Adipocyte (in vitro differentiated cells): ENCODE data around the gene KLHL35.
A peak's percentile ranks its signal among the peaks of the same experiment; 100 is the strongest.

Experiments used
- DNase-seq: peaks from one replicate; pipeline ENCODE4 v3.0.0-alpha.2; 2015; ENCODE audit warnings: low read depth
- H3K27me3 ChIP-seq: replicated peaks from 2 replicates; pipeline ENCODE4 v1.7.0; 2013; ENCODE audit warnings: mild to moderate bottlenecking, low read length, moderate library complexity; ENCODE audit not compliant: control insufficient read depth, insufficient read depth
- H3K36me3 ChIP-seq: 2 replicates; pipeline ENCODE4 v1.7.0; 2013; ENCODE audit warnings: low read length, mild to moderate bottlenecking, moderate library complexity; ENCODE audit not compliant: control insufficient read depth, insufficient read depth, severe bottlenecking
- H3K4me1 ChIP-seq: 2 replicates; pipeline ENCODE4 v1.7.0; 2013; ENCODE audit warnings: mild to moderate bottlenecking, low read length, moderate library complexity; ENCODE audit not compliant: control insufficient read depth, insufficient read depth
- H3K4me3 ChIP-seq: 2 replicates; pipeline ENCODE4 v1.7.0; 2013; ENCODE audit warnings: mild to moderate bottlenecking, low read length, moderate library complexity
- H3K9ac ChIP-seq: 2 replicates; pipeline ENCODE4 v1.7.0; 2013; ENCODE audit warnings: mild to moderate bottlenecking, low read length, moderate library complexity
- H3K9me3 ChIP-seq: 2 replicates; pipeline ENCODE4 v1.7.0; 2013; ENCODE audit warnings: mild to moderate bottlenecking, low read length, moderate library complexity; ENCODE audit not compliant: control insufficient read depth

The KLHL35 gene

DNA sequence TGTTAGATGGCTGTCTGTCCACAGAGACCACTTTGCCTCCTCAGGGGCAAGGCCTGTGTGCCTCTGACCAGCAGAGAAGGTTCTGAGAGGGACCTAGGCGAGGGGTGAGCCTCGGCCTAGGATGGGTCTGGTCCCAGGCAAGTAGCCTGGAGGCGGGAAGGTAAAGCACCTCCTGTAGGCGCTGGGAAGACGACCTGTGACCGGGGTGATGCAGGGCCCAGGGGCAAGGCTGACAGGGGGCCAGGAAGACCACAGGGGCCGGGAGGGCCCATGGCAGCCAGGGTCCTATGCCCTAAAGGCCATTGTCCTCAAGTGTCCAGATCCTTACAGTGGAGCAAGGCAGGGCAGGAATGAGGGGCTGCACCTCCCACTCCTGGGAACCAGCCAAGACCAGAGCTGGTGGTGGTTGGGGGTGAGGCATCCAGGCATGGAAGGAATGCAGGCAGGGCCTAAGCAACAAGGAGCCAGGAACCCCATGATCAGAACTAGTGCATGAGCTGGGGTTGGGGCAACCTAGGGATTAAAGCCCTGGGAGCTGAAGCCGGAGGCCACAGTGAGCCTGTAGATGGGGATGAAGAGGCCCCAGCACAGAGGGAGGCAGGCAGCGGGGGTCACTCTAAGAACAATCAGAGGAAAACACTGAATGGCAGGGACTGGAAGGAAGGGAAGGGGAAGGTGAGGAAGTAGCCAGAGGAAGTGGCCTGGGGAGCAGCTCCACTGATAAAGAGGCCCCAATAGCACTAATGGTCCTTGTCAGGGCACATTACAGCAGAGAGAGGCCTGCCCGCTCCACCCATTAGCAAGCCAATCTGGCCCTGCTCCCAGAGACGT lies 32.9 kb upstream of the KLHL35 start:
- no peak overlapping the region for H3K9ac ChIP-seq
- H3K36me3 ChIP-seq, result no peaks in the 10 kb centered on the region
- no peaks in the 10 kb centered on the region for H3K9me3 ChIP-seq
- DNase-seq, result peak; percentile 48
- no peaks in the 10 kb centered on the region for H3K27me3 ChIP-seq
- no peak overlapping the region for H3K4me3 ChIP-seq
- peaks cover 10% of the 10 kb centered on the region for H3K4me1 ChIP-seq

DNA sequence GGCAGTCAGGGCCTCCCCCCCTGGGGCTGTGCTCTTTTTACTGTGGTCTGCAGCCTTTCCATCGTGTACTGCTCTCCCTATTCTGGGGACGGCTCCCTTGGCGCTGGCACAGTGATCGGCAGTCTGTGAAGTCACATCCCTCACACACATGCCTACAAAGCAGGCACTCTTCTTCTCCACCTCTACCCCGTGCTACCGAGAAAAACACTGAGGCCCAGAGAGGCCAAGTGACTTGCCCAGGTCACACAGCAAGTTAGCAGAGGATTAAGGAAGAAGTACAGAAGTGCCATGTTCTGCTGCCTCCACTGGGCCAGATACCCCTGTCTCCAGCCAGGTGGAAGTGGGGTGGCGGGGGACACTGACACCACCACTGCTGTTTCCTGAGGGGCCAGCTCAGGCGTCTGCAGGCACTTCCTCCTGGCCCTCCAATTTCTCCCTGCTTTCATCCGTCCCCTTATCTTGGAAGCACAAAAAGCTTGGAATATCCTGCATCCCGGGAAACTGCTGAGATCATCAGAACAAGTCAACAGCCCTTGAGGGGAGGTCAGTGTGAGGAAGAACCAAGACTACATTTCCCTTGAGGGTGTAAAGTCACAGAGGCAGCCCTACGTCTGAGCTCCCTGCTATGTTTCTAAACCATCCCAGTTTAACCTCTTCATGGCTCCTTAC lies 30.2 kb upstream of the KLHL35 start:
- H3K9ac ChIP-seq, result no peak overlapping the region
- H3K4me1 ChIP-seq, result peaks cover 4% of the 10 kb centered on the region
- DNase-seq, result no peak
- no peak overlapping the region for H3K4me3 ChIP-seq
- H3K27me3 ChIP-seq, result no peaks in the 10 kb centered on the region
- no peaks in the 10 kb centered on the region for H3K36me3 ChIP-seq
- no peaks in the 10 kb centered on the region for H3K9me3 ChIP-seq

DNA sequence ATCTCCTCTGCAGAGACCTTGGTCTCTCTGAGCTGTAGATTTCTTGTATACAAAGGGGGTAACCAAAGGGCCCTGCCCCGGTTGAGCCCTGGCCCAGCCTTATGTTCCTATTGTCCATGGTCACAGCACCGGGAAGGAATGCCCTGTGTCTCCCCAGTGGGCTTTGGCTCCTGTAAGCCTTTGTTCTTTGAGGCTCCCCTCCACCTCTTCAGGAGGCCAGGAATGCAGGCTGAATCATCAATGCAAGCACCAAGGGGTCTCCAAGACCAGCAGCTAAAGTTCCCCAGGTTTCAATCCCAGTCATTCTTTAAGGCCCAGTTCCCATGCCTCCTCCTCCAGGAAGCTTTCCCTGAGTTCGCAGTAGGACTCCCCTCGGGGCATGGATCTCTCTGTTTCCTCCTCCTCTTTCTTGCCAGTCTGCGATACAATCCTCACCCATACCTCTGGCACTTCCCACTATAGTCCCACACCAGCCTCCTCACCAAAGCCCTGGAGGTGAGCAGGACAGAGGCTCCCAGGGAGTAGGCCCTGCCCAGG lies 29.2 kb upstream of the KLHL35 start:
- Histone ChIP-seq H3K4me3 (no peak overlapping the region), H3K36me3 (no peaks in the 10 kb centered on the region), H3K9ac (no peak overlapping the region), H3K9me3 (no peaks in the 10 kb centered on the region), H3K4me1 (peaks cover 4% of the 10 kb centered on the region), H3K27me3 (no peaks in the 10 kb centered on the region)
- DNase-seq, result no peak

DNA sequence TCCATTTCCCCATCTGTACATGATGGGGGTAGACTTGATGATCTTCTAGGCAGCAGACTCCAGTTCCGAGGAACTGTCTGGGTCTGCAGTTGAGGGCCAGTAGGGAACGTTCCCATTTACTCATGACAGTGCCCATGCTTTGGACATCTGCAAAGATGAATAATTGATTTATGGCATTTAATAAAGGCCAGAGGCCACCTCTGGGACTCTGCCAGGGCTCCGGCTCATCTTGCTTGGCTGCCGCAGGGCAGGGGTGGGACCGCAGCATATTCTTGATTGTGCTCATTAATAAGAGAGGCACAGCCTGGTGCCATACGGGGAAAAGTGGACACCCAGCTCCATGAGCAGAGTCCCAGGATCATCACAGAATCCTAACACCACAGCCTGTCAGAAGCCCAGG lies 28.1 kb upstream of the KLHL35 start:
- H3K4me3 ChIP-seq, result no peak overlapping the region
- no peak for DNase-seq
- H3K9ac ChIP-seq, result no peak overlapping the region
- peaks cover 4% of the 10 kb centered on the region for H3K4me1 ChIP-seq
- H3K27me3 ChIP-seq, result peaks cover 3% of the 10 kb centered on the region
- no peaks in the 10 kb centered on the region for H3K36me3 ChIP-seq
- no peaks in the 10 kb centered on the region for H3K9me3 ChIP-seq

DNA sequence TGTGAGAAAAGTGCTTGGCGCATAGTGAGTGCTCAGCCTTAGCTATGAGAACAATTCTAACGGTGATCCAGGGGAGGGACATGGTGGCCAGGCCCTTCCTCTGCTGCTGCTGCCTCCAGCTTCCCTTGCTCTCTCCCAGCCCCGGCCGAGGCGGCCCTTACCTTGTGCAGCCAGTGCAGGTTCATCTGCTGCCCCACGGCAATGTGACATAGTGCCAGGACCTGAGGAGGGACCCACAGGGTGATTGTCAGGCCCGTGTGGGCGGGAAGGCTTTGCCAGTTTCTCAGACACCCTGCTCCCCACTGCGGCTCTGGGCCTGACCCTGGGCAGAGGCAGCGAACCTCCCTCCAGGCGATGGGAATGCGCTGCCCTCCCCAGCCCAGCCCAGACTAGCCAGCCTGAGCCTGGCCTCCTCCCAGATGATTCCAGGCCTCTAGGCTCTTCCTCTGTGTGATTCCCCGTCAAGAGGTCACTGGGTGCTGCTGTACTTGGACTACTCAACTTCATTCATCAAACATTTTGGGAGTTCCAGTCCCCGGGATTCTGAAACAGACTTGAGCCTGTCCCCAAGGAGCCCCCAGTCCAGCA lies 23.7 kb upstream of the KLHL35 start:
- peaks cover 19% of the 10 kb centered on the region for H3K4me1 ChIP-seq
- no peaks in the 10 kb centered on the region for H3K9me3 ChIP-seq
- H3K27me3 ChIP-seq, result peaks cover 3% of the 10 kb centered on the region

DNA sequence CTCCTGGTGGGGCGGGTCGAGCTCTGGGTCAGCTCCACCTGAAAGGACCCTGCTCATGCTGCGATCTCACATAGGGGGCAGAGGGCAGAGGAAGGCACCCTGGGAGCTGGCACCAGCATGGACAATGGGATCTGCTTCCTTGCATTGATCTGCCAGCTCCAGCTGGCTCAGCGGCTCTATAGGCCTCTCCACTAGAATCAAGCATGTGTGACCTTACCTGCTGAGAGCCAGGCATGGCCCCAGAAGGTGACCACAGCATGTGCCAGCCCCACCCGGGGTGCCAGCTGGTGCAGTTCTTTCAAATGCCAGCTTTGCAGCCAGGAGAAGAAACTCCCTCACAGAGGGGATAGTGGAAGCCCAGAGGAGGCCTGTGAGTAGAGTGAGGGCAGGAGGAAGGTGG lies 22.0 kb upstream of the KLHL35 start:
- no peak overlapping the region for H3K9ac ChIP-seq
- H3K36me3 ChIP-seq, result no peaks in the 10 kb centered on the region
- DNase-seq, result no peak
- peaks cover 15% of the 10 kb centered on the region for H3K4me1 ChIP-seq
- H3K27me3 ChIP-seq, result peaks cover 3% of the 10 kb centered on the region
- H3K4me3 ChIP-seq, result no peak overlapping the region
- no peaks in the 10 kb centered on the region for H3K9me3 ChIP-seq

More for the DNA sequence above, 23.7 kb upstream of the KLHL35 start:
- no peak overlapping the region for H3K9ac ChIP-seq
- no peak overlapping the region for H3K4me3 ChIP-seq
- DNase-seq, result no peak
- no peaks in the 10 kb centered on the region for H3K36me3 ChIP-seq

DNA sequence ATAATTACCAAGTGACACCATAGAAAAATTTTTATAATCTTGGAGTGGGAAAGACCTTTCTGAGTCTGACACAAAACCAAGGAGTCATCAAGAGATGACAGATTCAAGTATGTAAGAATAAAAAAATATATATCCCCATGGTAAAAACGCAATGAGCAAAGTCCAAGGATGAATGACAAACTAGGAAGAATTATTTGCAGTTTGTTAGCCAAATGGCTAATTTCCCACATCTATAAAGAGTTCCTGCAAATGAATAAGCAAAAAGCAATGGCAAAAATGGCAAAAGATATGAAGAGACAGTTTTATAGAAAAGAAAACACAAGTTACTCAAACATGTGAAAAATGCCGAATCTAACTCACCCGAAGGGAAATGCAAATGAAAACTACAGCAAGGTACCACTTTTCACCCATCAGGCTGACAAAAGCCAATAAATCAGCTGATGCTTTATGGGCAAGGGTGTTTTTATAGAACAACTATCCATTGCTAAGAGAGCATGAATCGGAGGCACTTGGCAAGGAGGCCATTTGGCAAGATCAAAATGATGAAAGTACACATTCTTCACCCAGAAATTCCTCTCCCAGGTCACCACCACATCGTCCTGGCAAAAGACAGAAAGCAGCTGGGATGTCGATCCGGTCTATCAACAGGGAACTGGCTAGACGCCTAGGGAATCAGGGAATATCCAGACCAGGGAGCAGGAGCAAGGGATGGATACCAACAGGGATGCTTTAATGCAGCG lies 21.1 kb upstream of the KLHL35 start:
- no peaks in the 10 kb centered on the region for H3K36me3 ChIP-seq
- peak; percentile 22 for DNase-seq
- no peak overlapping the region for H3K4me3 ChIP-seq
- H3K27me3 ChIP-seq, result peaks cover 3% of the 10 kb centered on the region
- H3K9me3 ChIP-seq, result no peaks in the 10 kb centered on the region
- peaks cover 15% of the 10 kb centered on the region for H3K4me1 ChIP-seq
- peak overlapping the region; percentile 20 for H3K9ac ChIP-seq

DNA sequence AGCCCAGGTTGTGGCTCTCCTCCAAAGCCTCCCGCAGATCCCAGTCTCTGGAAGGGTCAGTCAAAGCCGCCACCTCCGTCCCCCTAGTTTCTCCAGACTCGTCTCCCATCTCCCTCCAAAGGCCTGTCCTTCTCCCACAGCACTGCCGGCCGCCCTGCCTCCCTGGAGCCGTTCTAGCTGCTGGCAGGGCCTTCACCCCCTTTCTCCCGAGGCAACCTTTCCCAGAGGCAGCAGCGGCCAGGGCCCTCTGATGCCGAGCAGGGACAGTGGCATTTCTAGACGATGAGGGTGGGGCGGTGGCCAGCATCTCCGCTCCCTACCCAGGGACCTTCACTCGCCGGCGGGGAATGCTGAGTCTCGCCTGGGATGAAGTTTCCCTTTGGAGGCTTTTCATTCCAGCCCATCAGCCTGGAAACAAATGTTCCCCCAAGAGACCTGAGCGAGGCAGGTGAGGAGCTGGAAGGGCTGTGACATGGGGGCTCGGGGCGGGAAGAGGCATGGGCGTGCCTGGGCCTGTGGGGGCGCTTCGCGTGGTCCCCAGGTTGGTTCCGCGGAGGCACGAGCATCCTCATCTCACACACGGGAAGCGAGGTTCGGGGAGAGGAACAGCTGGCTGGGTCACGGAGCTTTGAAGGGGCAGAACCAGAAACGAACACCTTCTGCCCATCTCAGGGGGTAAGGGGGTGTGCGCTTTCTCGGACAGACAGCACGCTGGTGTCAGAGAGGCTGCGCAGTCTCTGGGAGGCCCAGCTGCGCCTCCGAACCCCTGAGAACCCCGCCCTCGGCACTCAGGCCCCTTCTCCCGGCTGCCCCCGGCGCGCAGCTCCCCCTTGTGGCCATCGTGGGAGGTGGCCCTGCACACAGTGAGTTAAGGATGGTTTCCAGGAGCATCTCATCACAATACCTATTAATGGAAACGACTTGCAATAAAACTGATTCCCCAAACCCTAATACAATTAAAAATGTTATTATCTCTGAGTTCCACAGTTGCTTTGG lies 18.1 kb upstream of the KLHL35 start:
- DNase-seq, result peak; percentile 20
- Histone ChIP-seq H3K4me1 (peaks cover 15% of the 10 kb centered on the region), H3K4me3 (no peak overlapping the region), H3K36me3 (no peaks in the 10 kb centered on the region), H3K27me3 (no peaks in the 10 kb centered on the region), H3K9me3 (no peaks in the 10 kb centered on the region), H3K9ac (no peak overlapping the region)

DNA sequence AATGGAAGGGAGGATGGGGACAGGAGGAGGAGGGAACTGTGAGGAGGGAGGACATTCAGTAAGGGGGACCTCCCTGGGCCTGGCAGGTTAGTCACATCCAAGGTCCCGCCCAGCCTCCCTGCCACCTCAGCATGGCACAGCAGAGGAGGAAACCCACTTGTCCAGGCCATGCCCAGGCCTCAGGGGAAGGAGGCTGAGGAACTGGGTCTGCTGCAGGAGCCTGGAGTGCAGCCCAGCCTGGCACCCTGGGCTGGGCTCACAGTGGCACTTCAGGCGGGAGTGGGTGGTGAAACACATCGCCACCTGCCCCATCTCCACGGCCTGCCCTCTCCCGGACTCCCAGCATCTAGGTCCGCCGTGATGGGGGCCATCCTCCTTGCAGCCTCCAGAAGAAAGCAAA lies 17.2 kb upstream of the KLHL35 start:
- H3K9me3 ChIP-seq, result no peaks in the 10 kb centered on the region
- no peaks in the 10 kb centered on the region for H3K27me3 ChIP-seq
- no peaks in the 10 kb centered on the region for H3K36me3 ChIP-seq
- no peak for DNase-seq
- H3K9ac ChIP-seq, result no peak overlapping the region
- no peak overlapping the region for H3K4me3 ChIP-seq
- peaks cover 15% of the 10 kb centered on the region for H3K4me1 ChIP-seq

DNA sequence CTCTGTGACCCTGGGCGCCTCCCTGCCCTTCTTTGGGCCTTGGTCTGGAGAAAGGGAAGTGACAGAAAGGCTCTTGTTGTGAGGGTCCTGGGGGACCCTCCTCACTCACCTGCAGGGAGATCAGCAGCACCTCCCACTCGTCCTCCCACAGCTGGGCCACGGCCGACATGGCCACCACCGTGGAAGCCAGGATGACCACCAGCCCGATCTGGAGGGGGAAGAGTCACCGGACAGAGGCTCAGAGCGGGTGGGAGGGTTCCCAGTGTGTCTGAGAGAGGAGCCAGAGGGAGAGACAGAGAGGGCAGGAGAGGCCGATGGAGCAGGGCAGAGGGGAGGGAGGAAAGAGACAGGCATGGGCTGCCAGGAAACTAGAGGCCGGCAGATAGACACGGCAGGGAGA lies 16.8 kb upstream of the KLHL35 start:
- DNase-seq, result no peak
- no peak overlapping the region for H3K9ac ChIP-seq
- H3K36me3 ChIP-seq, result no peaks in the 10 kb centered on the region
- H3K27me3 ChIP-seq, result no peaks in the 10 kb centered on the region
- no peaks in the 10 kb centered on the region for H3K9me3 ChIP-seq
- H3K4me1 ChIP-seq, result peaks cover 11% of the 10 kb centered on the region
- no peak overlapping the region for H3K4me3 ChIP-seq
